ENCODE data around the gene HERPUD1. TPM values are rescaled to one million over a fixed set of nuclear protein-coding genes. Genes with fewer than 3 reads are reported as not detected.

Gene HERPUD1
- total RNA-seq, 1 experiment from 2014 or later: 30.8 TPM

DNA sequence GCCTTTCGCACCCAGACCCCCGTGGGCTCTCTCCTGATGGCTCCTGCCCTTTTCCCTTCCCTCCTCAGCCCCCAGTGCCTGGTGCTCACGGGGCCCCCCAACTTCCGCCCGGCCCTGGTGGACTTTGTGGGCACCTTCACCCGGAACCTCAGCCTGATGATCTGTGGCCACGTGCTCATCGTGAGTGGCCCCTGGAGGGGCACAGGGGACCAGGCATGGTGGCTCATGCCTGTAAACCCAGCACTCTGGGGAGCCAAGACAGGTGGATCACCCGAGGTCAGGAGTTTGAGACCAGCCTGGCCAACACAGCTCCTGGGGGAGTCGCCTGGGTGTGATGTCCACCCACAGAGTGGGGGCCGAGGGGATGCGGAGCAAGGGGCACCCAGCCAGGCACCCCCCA lies 45.6 kb upstream of the HERPUD1 start (continued):
- TF ChIP-seq NFYB (CRISPR knock-in tag; conservative IDR thresholded peaks at IDR 0.05; ENCODE audit: low read depth): no peak
- TF ChIP-seq ZNF532 (CRISPR knock-in tag; IDR thresholded peaks at IDR 0.05; ENCODE audit: borderline replicate concordance): no peak
- no peak for TF ChIP-seq CBFB (CRISPR knock-in tag; IDR thresholded peaks at IDR 0.05; ENCODE audit: low read depth)
- no peak for TF ChIP-seq ATF6 (CRISPR knock-in tag; IDR thresholded peaks at IDR 0.05)
- TF ChIP-seq, protein P1, sequence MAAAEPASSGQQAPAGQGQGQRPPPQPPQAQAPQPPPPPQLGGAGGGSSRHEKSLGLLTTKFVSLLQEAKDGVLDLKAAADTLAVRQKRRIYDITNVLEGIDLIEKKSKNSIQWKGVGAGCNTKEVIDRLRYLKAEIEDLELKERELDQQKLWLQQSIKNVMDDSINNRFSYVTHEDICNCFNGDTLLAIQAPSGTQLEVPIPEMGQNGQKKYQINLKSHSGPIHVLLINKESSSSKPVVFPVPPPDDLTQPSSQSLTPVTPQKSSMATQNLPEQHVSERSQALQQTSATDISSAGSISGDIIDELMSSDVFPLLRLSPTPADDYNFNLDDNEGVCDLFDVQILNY (CRISPR knock-in tag; IDR thresholded peaks at IDR 0.05): no peak
- no peak for TF ChIP-seq RORB (CRISPR knock-in tag; IDR thresholded peaks at IDR 0.05)
- no peak for TF ChIP-seq RELA (CRISPR knock-in tag; IDR thresholded peaks at IDR 0.05; ENCODE audit: borderline replicate concordance)

GRCh38 chr16:56886826-56887225 lies 45.1 kb upstream of the HERPUD1 start:
- CTCF ChIA-PET: interaction anchor here (0.7 kb wide), 1 partner anchor 94 kb away, joined by 3 read pairs; no protein-coding TSS in a partner anchor
- Mint-ChIP-seq H3K4me3 (no peak overlapping the region), H3K4me1 (no peaks in the 10 kb centered on the region), H3K27me3 (ENCODE audit: low read depth) (no peaks in the 10 kb centered on the region; the same call in 1 of the 2 replicates), H3K36me3 (peaks cover 12% of the 10 kb centered on the region), H3K9me3 (peaks cover 13% of the 10 kb centered on the region), H3K27ac (no peak overlapping the region)
- no peak for ATAC-seq
- DNase-seq (ENCODE audit: low spot score): no peak
- TF ChIP-seq GABPB1 (CRISPR knock-in tag; IDR thresholded peaks at IDR 0.05): no peak
- no peak for TF ChIP-seq TEAD4 (CRISPR knock-in tag; IDR thresholded peaks at IDR 0.05)
- no peak for TF ChIP-seq KAT7 (CRISPR knock-in tag; IDR thresholded peaks at IDR 0.05; ENCODE audit: borderline replicate concordance)
- POLR2A ChIA-PET: no interaction called here

DNA sequence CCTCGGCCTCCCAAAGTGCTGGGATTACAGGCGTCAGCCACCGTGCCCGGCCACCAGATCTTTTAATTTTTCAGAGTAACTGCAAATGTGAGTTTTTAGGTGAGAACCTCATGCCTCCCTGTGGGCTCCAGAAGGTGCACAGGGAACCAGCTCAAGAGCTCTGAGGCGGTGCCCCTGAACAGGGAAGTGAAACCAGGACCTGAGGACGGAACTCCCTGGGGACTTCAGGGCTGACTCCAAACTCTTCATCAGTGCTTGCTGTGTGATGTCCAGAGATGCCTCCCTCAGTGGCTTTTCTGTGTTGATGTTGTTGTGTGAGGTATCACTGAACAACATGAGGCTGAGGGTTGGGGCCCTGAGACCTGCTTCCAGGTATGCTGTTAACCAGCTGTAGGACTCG lies 43.1 kb upstream of the HERPUD1 start:
- CTCF ChIA-PET: interaction anchor here (0.9 kb wide), 1 partner anchor 32 kb away, joined by 3 read pairs; no protein-coding TSS in a partner anchor
- no peak for ATAC-seq
- TF ChIP-seq OVOL2 (CRISPR knock-in tag; IDR thresholded peaks at IDR 0.05; ENCODE audit: borderline replicate concordance): no peak
- no peak for TF ChIP-seq ESRRA (CRISPR knock-in tag; IDR thresholded peaks at IDR 0.05; ENCODE audit: borderline replicate concordance)
- no peak for TF ChIP-seq MXD4 (CRISPR knock-in tag; IDR thresholded peaks at IDR 0.05; ENCODE audit: borderline replicate concordance)
- no peak for TF ChIP-seq FOXK1 (CRISPR knock-in tag; IDR thresholded peaks at IDR 0.05)
- no peak for TF ChIP-seq ZNF219 (CRISPR knock-in tag; IDR thresholded peaks at IDR 0.05; ENCODE audit: borderline replicate concordance)
- TF ChIP-seq, protein P2, sequence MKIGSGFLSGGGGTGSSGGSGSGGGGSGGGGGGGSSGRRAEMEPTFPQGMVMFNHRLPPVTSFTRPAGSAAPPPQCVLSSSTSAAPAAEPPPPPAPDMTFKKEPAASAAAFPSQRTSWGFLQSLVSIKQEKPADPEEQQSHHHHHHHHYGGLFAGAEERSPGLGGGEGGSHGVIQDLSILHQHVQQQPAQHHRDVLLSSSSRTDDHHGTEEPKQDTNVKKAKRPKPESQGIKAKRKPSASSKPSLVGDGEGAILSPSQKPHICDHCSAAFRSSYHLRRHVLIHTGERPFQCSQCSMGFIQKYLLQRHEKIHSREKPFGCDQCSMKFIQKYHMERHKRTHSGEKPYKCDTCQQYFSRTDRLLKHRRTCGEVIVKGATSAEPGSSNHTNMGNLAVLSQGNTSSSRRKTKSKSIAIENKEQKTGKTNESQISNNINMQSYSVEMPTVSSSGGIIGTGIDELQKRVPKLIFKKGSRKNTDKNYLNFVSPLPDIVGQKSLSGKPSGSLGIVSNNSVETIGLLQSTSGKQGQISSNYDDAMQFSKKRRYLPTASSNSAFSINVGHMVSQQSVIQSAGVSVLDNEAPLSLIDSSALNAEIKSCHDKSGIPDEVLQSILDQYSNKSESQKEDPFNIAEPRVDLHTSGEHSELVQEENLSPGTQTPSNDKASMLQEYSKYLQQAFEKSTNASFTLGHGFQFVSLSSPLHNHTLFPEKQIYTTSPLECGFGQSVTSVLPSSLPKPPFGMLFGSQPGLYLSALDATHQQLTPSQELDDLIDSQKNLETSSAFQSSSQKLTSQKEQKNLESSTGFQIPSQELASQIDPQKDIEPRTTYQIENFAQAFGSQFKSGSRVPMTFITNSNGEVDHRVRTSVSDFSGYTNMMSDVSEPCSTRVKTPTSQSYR (CRISPR knock-in tag; IDR thresholded peaks at IDR 0.05): no peak
- no peak for TF ChIP-seq PREB (CRISPR knock-in tag; IDR thresholded peaks at IDR 0.05; ENCODE audit: borderline replicate concordance)
- no peak for TF ChIP-seq TEAD4 (CRISPR knock-in tag; IDR thresholded peaks at IDR 0.05)
- TF ChIP-seq, protein P3, sequence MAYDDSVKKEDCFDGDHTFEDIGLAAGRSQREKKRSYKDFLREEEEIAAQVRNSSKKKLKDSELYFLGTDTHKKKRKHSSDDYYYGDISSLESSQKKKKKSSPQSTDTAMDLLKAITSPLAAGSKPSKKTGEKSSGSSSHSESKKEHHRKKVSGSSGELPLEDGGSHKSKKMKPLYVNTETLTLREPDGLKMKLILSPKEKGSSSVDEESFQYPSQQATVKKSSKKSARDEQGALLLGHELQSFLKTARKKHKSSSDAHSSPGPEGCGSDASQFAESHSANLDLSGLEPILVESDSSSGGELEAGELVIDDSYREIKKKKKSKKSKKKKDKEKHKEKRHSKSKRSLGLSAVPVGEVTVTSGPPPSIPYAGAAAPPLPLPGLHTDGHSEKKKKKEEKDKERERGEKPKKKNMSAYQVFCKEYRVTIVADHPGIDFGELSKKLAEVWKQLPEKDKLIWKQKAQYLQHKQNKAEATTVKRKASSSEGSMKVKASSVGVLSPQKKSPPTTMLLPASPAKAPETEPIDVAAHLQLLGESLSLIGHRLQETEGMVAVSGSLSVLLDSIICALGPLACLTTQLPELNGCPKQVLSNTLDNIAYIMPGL (CRISPR knock-in tag; IDR thresholded peaks at IDR 0.05): no peak
- TF ChIP-seq, protein P4, sequence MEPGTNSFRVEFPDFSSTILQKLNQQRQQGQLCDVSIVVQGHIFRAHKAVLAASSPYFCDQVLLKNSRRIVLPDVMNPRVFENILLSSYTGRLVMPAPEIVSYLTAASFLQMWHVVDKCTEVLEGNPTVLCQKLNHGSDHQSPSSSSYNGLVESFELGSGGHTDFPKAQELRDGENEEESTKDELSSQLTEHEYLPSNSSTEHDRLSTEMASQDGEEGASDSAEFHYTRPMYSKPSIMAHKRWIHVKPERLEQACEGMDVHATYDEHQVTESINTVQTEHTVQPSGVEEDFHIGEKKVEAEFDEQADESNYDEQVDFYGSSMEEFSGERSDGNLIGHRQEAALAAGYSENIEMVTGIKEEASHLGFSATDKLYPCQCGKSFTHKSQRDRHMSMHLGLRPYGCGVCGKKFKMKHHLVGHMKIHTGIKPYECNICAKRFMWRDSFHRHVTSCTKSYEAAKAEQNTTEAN (CRISPR knock-in tag; IDR thresholded peaks at IDR 0.05): no peak

More for the DNA sequence above, 43.1 kb upstream of the HERPUD1 start:
- no peak overlapping the region for H3K4me3 Mint-ChIP-seq
- POLR2A ChIA-PET: no interaction called here
- no peak overlapping the region for H3K27ac Mint-ChIP-seq
- no peaks in the 10 kb centered on the region; the same call in 1 of the 2 replicates for H3K27me3 Mint-ChIP-seq (ENCODE audit: low read depth)
- H3K9me3 Mint-ChIP-seq: peaks cover 13% of the 10 kb centered on the region
- H3K36me3 Mint-ChIP-seq: peaks cover 12% of the 10 kb centered on the region
- DNase-seq (ENCODE audit: low spot score): no peak
- H3K4me1 Mint-ChIP-seq: no peaks in the 10 kb centered on the region

Data from WTC11 (cell line).